LNCAP (cell line): Measurements from ENCODE around the gene LMBR1.

Source experiments
- CTCF ChIP-seq: fragments of 450-650 bp; IDR thresholded peaks from 2 replicates; pipeline ENCODE4 v1.5.1; 2017; ENCODE audit warnings: mild to moderate bottlenecking

The LMBR1 gene

DNA sequence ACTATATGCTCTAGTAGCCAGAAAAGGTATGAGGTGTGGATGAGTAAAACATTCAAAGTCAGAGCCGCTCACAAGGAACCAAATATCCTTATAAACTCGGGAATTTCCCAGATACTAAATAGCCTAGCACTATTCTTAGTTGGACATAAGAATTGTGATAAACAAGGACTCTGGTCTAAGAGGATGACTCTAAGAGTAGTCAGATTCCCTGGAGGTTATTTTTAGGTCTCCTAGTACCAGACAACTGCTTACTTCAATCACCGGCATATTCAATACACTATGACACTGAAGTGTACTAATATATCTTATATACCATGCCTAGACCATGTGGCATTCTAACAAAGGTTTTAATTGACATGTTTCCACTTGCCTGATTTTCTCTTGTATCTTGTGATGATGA lies 56.5 kb downstream of the LMBR1 start:
- no peak for TF ChIP-seq CTCF

DNA sequence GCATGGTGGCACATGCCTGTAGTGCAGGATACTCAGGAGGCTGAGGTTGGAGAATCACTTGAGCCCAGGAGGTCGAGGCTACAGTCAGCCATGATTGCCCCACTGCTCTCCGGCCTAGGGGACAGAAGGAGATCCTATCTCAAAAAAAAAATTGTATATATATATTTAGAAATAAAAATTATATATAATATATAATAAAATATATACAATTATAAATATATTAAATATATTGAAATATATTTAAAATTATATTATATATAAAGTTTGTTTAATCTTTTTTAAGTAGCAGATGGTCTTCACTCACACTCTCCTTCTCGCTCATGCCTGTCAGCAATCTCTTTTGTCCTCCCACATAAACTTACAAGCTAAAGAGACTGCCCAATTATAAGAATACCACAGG lies 58.5 kb downstream of the LMBR1 start:
- TF ChIP-seq CTCF, result no peak

- TF ChIP-seq CTCF, result no peak
These were observed 59.7 kb downstream of the LMBR1 start for GRCh38 chr7:156833312-156833711.

- TF ChIP-seq CTCF, result no peak
These were observed 60.6 kb downstream of the LMBR1 start for GRCh38 chr7:156832195-156832877.

DNA sequence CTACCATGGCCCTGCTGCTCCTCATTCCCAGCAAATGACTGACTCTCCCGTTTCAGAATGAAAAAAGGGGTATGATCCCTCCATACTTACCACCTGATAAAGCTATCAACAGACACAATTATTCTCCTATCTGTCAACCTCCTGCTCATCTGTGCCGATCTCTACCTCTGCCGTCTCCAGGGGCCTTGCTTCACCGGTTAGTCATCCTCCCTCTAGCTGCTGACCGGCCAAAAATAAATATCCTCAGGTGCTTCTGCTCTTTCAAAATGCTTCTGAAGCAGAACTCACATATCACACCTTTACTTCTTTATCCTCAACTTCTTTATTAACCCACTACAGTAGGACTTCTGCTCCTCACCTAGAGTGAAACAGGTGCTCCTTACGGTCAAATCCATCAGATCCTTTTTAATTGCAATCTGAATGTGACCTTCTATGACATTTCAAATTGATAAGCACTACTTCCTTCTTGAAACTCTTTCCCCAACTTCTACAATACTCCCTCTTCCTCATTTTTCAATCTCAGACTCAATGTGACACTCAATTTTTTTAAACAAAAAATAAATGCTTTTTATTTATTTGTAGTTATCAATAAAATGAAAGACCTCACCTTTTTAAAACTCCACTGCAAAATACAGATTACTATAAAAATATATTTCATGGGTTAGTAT lies 63.2 kb downstream of the LMBR1 start:
- no peak for TF ChIP-seq CTCF

- TF ChIP-seq CTCF, result peak; percentile 64
These were observed 65.3 kb downstream of the LMBR1 start for GRCh38 chr7:156827587-156828203.

DNA sequence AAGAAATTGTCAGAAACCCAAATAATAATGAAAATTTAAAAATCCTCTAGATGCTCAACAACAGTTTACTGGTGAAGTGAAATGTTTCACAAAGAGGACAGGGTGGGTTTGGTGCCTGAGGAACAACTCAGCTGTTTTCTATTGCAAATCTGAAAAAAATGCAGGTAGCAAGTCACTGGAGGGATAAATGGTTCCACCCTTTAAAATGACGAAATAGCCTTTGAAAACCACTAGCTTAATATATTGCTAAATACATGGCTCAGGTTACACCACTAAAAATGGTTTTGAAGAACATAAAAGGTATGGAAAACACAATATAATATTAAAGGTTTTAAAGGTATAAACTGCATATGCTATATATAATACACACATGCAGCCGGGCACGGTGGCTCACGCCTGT lies 69.5 kb downstream of the LMBR1 start:
- no peak for TF ChIP-seq CTCF
